ENCODE data around the gene DVL1. TPM values are rescaled to one million over a fixed set of nuclear protein-coding genes. Genes with fewer than 3 reads are reported as not detected.

DVL1 gene
- total and polyA plus RNA-seq, 10 of the 15 experiments (the other 5 are each of a cell fraction or from before 2014, with no cell fraction given) = 0.10 to 31.1 (median 4.6) TPM

GRCh38 chr1:1325288-1326074, 23.7 kb downstream of the DVL1 start:
- intact Hi-C loops (cut with micrococcal nuclease; ENCODE audit: unreplicated experiment) (no loop called here), in situ Hi-C loops (cut with MboI) (no loop called here)
- CTCF ChIA-PET = interaction anchor here (1.0 kb wide), 1 partner anchor 20 kb away, joined by 3 read pairs; no protein-coding TSS in a partner anchor
- 20% methylated on average over 16 of the region's 16 CpGs for WGBS (ENCODE audit: insufficient coverage, insufficient replicate concordance, low lambda C conversion rate, missing lambda C conversion rate)
- Histone ChIP-seq H3K27me3 (replicated peaks in 1 of 2; ENCODE audit: control insufficient read depth in 2 of 2, insufficient read depth in 2 of 2, low read length in 1 of 2) (no peaks in the 10 kb centered on the region), H3K27ac (ENCODE audit: control insufficient read depth, insufficient read depth) (peak overlapping the region; percentile 82), H3K4me1 (ENCODE audit: control insufficient read depth, insufficient read depth, low read length) (peaks cover 10% of the 10 kb centered on the region), H3K36me3 (ENCODE audit: control insufficient read depth in 2 of 2, insufficient read depth in 2 of 2, low read length in 1 of 2) (no peaks in the 10 kb centered on the region; a peak in 2 of 4 replicates), H4K20me1 (ENCODE audit: control insufficient read depth, insufficient read depth) (no peaks in the 10 kb centered on the region), H3K9me3 (replicated peaks; ENCODE audit: control insufficient read depth, insufficient read depth, low read length) (no peaks in the 10 kb centered on the region), H3K4me3 (peak overlapping the region; percentile 87), H3K9ac (ENCODE audit: control insufficient read depth, insufficient read depth, low read length) (peak overlapping the region; percentile 90), H3K79me2 (ENCODE audit: control insufficient read depth, insufficient read depth, low read length) (peaks cover 42% of the 10 kb centered on the region), H3K4me2 (ENCODE audit: control insufficient read depth, insufficient read depth) (peak overlapping the region; percentile 99), H2AFZ (ENCODE audit: control insufficient read depth, low read depth, low read length) (peak overlapping the region; percentile 85)
- no peak for DNase-seq (ENCODE audit: low read depth, low spot score)
- BruUV-seq (replicated peaks) = no TSS peak
- SMC1A ChIA-PET (ENCODE audit: uncharacterized antibody, unreplicated experiment) = no interaction called here
- POLR2A ChIA-PET = no interaction called here
- RAD21 ChIA-PET (ENCODE audit: unreplicated experiment) = no interaction called here
- FAIRE-seq = no peak
- peak; percentile 4 for ATAC-seq
- TF ChIP-seq CTCF (IDR thresholded peaks at IDR 0.05 in 2 of 3, conservative IDR thresholded peaks at IDR 0.05 in 1 of 3; ENCODE audit: control insufficient read depth in 2 of 3, extremely low read depth in 1 of 3, insufficient read depth in 1 of 3, low read depth in 3 of 3, low read length in 3 of 3) (no peak), JUND (IDR thresholded peaks at IDR 0.05; ENCODE audit: low read depth, low read length) (no peak), PKNOX1 (IDR thresholded peaks at IDR 0.05) (no peak), ATF7 (IDR thresholded peaks at IDR 0.05; ENCODE audit: low read depth) (no peak), PAX5 (IDR thresholded peaks at IDR 0.05; ENCODE audit: borderline replicate concordance, low read depth, low read length) (no peak), SIN3A (IDR thresholded peaks at IDR 0.05; ENCODE audit: low read depth, low read length) (no peak), ZBTB33 (IDR thresholded peaks at IDR 0.05) (no peak), GATAD2B (conservative IDR thresholded peaks at IDR 0.05; ENCODE audit: low read depth) (no peak), MAX (IDR thresholded peaks at IDR 0.05; ENCODE audit: low read depth, low read length) (no peak), ZNF384 (IDR thresholded peaks at IDR 0.05; ENCODE audit: borderline replicate concordance, low read depth, low read length) (no peak), CBFB (IDR thresholded peaks at IDR 0.05; ENCODE audit: low read depth) (no peak), FOXM1 (IDR thresholded peaks at IDR 0.05; ENCODE audit: low read depth, low read length) (no peak), ESRRA (IDR thresholded peaks at IDR 0.05; ENCODE audit: low read length) (no peak), TAF1 (IDR thresholded peaks at IDR 0.05; ENCODE audit: borderline replicate concordance, low read depth, low read length) (no peak), HDAC6 (IDR thresholded peaks at IDR 0.05; ENCODE audit: unreplicated experiment) (no peak), IKZF1 (conservative IDR thresholded peaks at IDR 0.05) (no peak), CREB1 (IDR thresholded peaks at IDR 0.05; ENCODE audit: low read depth) (no peak)
